Measurements from ENCODE around the gene BEGAIN.

The BEGAIN gene

DNA sequence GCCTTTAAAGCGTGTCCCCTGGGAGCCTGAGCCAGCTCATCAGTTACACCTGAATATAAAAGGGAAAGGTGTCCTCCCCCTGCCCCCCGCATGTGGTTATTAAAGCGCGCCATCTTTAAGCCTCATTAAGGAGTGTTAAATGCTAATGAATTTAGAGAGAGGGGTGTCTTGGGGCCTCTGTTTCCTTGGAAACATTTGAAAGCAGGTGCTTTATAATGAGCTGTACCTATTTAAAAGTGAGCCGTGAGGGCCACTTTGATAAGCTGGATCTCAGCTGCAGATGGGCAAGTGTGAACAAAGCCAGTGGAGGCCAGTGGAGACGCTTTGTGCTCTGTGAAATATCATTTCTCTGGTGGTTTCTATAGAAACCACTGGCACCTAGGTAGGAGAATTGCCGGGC, 84.0 kb downstream of the BEGAIN start:
- DNase-seq = no peak

DNA sequence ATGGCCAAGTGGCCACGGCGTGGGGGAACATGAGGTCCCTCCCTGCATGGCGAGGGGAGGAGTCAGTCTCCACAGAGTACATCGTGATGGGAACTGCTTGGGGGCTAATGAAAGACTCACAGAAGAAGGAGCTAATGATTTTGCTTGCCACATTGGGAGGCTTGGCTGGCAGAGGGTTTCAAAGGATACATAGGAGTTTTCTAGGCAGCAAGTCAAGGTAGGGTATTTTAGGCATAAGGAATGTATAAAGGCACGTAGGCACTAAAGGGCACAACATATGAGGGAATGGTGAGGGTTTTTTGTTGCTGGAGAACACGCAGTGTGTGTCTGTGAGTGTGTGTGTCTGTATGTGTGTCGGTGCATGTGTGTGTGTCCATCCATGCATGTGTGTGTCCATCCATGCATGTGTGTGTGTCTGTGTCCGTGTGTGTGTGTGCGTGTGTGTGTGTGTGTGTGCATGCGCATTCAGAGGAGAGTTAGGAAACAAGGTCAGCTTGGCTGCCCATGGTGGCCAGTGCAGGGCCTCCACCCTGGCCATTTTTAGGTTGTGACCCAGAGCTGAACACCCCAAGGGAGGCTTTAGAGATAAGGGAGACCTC, 84.5 kb downstream of the BEGAIN start:
- no peak for DNase-seq

DNA sequence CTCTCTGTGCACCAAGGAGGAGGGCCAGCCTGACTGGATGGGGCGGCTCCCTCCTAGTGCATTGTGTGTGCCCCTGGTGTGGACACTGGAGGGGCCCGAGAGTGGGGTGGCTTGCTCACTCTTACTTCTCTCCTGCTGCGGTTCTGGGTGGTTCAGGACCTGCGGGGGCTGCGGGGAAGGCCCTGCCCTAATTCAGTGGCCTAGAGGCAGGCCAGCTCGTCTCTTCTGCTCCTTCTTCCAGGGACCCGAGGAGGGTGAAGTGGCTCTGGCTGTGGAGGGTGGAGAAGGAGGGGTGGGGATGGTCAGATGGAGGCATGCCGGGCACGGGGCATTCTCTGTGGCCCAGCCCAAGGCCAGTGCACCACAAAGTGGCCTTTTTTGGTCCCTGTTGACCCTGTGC, 87.1 kb downstream of the BEGAIN start:
- no peak for DNase-seq

DNA sequence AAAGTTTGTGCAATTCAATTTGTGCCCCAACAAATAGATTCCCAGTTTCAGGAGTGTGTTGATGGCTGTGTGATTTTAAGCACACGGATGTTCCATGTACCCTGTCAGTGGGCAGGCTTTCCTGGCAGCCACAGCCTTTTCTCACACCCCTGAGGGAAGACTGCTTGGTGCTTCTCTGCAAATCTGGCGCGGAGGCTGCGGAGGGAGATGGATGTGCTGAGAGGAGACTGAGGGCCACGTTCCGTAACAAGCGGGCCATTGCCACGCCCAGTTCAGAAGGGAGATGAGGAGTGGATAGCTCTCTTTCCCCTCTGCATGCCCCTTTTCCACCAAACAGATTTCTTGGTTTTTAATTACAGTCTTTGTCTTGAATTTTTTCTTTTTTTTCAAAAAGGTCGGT, 89.1 kb downstream of the BEGAIN start:
- DNase-seq = no peak

DNA sequence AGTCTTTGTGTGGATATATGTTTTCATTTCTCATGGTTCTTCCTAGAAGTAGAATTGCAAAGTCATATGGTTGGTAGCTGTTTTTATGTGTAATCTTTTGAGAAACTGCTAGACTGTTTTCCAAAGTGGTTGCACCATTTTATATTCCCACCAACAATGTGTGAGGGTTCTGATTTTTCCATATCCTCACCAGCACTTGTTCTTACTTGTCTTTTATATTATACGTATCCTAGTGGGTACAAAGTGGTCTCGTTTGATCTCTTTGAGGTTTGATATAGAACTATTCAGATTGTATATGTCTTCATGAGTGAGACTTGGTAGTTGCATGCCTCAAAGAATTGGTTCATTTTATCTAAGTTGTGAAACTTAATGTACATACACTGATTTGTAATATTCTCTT, 91.3 kb downstream of the BEGAIN start:
- DNase-seq = no peak

DNA sequence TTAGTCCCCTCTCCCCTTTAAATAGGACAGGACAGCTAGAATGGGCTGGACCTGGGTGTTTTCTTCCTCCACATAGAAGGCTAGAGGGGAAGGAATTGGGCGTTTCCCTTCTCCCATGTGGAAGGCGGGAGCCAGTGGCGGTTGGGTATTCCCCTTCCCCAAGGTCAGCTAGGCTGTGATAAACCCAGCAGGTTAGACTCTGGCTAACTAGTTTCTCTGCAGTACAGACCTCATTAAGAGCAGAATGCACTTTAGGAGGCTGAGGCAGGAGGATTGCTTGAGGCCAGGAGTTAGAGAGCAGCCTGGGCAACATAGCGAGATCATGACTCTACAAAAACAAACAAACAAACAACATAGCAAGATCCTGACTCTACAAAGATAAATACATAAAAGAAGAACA, 92.6 kb downstream of the BEGAIN start:
- no peak for DNase-seq

DNA sequence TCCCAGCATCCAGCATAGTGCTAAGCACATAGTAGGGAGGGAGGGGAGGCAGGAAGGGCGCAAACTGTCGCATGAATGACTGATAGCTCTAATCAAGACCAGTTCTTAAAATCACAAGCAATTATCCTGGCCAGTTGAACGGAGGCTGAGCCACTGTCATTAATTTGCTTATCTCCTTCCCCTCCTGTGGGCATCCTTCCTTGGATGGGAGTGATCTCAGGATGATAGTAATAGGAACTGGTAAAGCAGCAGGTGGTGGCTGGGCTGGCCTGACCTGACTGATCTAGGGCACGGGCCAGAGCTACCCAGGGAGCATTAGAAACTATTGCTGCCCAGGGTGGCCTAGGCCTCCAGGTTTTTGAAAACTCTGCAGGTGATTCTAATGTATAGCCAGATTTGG, 97.0 kb downstream of the BEGAIN start:
- DNase-seq = no peak

DNA sequence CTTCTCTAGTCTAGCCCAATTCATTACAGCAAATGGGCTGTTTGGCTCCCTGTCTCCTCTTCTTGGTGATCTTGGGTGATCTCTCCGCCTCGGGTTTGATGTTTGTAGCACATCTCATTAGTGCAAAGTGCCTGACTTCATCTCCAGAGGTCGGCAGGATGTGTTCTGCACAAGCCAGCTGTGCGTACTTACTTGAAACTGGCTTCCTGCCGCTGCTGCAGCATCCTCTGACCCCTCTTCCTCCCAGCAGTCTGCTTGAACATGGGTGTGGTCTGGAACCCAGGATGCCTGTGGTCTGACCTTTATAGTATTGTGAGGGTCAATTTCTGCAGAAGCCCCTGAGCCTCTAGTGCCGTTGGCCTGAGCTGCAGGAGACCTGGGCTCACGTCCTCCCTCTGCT, 99.2 kb downstream of the BEGAIN start:
- no peak for DNase-seq

DNA sequence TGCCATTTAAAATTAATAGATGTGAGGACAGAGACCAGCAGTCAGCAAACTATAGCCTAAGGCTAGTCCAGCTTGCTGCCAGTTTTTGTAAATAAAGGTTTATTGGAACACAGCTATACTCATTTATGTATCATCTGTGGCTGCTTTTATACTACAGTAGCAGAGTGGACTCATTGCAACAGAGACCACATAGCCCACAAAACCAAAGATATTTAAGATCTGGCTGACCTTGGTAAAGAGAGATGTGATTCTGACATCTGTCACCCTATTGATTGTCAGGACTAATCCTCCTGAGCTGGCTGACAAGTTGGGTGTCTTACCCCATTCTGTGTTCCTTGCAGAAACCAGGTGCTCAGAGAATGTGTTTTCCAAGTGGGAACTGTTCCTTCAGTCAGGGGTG, 99.9 kb downstream of the BEGAIN start:
- no peak for DNase-seq

All from cerebellar nuclear complex (tissue), 1 donor.